Gastrocnemius medialis (tissue), 4 donors: ENCODE results near the gene BRF1.

Experiments
- CTCF ChIP-seq, 5 experiments: fragments of 450-650 bp in 3 of 5; fragments of 200-600 bp in 2 of 5; sonication (generic) in 2 of 5; IDR thresholded peaks in 4 of 5; conservative IDR thresholded peaks in 1 of 5; 1 replicate in 4 of 5; 2 replicates in 1 of 5; pipeline ENCODE4 v1.5.1; 2016 to 2019; ENCODE audit warnings: antibody characterized with exemption in 5 of 5, mild to moderate bottlenecking in 3 of 5, moderate library complexity in 3 of 5
- POLR2A ChIP-seq, 2 donors: fragments of 450-650 bp; IDR thresholded peaks; one replicate each; pipeline ENCODE4 v1.6.1; 2017; ENCODE audit warnings: antibody characterized with exemption in 2 of 2, mild to moderate bottlenecking in 2 of 2, moderate library complexity in 2 of 2

GRCh38 chr14:105197211-105197641 lies 103.6 kb downstream of the BRF1 start:
- TF ChIP-seq CTCF (IDR thresholded peaks at IDR 0.05 in 4 of 5, conservative IDR thresholded peaks at IDR 0.05 in 1 of 5) (no peak), POLR2A (IDR thresholded peaks at IDR 0.05) (no peak)
